ENCODE results near the gene OR6C75.
"Not testable (repeated sequence)": the region's sequence is repeated elsewhere in the genome, so short reads cannot be mapped to it uniquely, and the experiment has no call there.

The OR6C75 gene

DNA sequence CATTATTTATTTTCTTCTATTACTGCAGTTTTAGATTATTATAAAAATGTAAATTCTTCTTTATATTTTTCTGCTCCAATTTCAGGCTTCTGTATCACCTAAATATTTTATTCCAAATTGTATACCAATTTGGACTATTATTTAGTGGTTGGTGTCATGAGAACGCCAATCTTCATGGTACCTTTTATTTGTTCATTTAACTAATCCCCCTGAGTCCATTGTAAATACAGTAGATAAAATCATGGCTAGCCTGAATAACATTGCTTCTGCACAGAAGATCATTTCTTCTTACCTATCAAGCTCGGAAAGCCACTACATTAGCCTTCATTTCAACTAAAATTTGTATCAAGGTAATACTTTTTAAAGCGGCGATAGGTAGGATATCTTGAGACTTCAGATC, at the start of gene OR6C75:
Gene OR6C75 (plus strand): TSS at position 301 of the 400 bp plus-strand sequence. CDS start 2,136 bp downstream, outside the sequence.
- no peak for DNase-seq

GRCh38 chr12:55314043-55314442, 48.7 kb upstream of the OR6C75 start, which contains the start of gene OR6C1:
OR6C1 (plus strand) TSS chr12:55314343; CDS start chr12:55320600, 6,257 bp downstream.
- DNase-seq: no peak

GRCh38 chr12:55320201-55320600, 42.6 kb upstream of the OR6C75 start:
- no peak for DNase-seq

DNA sequence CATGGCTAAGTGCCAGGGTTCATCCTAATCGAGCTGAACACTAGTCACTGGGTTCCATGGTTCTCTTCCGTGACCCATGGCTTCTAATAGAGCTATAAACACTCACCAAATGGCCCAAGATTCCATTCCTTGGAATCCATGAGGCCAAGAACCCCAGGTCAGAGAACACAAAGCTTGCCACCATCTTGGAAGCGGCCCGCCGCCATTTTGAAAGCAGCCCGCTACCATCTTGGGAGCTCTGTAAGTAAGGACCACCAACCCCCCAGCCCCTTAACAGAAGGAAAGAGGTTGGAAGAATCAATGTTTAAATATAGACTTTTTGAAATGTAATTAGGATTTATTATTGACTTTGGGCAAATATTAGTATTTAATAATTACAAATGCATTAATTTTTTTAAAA, 37.0 kb upstream of the OR6C75 start:
- not testable (repeated sequence) for DNase-seq

DNA sequence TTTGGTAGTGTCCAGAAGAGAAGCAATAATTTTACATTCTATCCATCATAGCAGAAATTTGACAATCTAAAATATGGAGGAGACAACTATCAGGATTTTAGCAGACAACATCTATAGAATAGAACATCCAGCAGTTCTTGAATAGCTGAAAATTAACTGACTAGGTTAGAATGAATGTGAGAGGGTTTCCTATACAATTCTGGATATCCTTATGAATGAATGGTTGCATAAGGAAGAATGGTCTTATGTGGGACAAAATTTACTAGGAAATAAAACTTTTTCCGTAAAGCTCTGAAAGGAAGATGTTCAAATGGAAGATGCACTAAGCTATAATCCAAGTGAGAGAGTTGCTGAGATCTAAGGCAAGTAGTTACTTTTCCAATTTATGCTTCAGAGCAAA, 32.3 kb upstream of the OR6C75 start, which contains the start of gene OR6C3:
Gene OR6C3 (plus strand): TSS at position 301 of the 400 bp plus-strand sequence. CDS start 955 bp downstream, outside the sequence.
- DNase-seq: no peak

DNA sequence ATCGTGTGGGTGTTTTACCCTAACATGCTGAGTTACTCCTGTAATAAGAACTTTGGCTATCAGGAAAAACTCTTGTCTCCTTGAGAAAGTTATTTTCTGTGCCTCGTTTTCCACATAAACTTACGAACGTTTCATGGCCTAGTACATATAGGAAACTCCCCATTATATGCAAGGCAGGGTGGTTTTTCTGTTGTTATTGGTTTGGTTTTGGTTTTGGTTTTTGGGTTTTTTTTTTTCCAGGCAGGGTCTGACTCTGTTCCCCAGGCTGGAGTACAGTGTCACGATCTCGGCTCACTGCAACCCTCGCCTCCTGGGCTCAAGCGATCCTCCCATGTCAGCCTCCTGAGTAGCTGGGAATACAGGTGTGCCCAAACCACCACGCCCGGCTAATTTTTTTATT, 26.8 kb upstream of the OR6C75 start:
- no peak for DNase-seq

GRCh38 chr12:55355338-55355737, 7.4 kb upstream of the OR6C75 start:
- DNase-seq: not testable (repeated sequence)

GRCh38 chr12:55365086-55365485, 2.3 kb downstream of the OR6C75 start:
- DNase-seq: no peak

GRCh38 chr12:55372521-55372920, 9.7 kb downstream of the OR6C75 start:
- no peak for DNase-seq

GRCh38 chr12:55385891-55386290, 23.1 kb downstream of the OR6C75 start:
- no peak for DNase-seq

- no peak for DNase-seq
These were observed 29.4 kb downstream of the OR6C75 start for GRCh38 chr12:55392032-55392795.

- DNase-seq: no peak
These were observed 33.6 kb downstream of the OR6C75 start for GRCh38 chr12:55396326-55396725.

- no peak for DNase-seq
These were observed 37.5 kb downstream of the OR6C75 start, which contains the start of gene OR6C65 for GRCh38 chr12:55400229-55400628. OR6C65 (plus strand) TSS chr12:55400529; CDS start chr12:55400529, 0 bp downstream.

DNA sequence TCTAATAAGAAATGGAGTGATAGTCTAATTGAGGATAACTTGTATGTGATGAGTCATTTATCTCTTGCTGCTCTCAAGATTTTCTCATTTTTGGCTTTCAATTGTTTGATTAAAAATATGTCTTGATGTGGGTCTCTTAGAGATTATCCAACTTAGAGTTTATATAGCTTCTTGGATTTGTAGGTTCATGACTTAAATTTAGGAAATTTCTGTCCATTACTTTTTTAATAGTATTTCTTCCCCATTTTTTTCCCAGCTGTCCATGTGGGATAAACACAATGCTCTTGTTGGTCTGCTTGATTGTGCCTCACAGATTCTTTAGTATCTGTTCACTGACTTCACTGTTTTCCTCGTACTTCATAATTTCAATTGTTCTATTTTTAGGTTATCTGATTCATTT, 45.1 kb downstream of the OR6C75 start:
- no peak for DNase-seq

GRCh38 chr12:55409133-55409532, 46.4 kb downstream of the OR6C75 start:
- not testable (repeated sequence) for DNase-seq

DNA sequence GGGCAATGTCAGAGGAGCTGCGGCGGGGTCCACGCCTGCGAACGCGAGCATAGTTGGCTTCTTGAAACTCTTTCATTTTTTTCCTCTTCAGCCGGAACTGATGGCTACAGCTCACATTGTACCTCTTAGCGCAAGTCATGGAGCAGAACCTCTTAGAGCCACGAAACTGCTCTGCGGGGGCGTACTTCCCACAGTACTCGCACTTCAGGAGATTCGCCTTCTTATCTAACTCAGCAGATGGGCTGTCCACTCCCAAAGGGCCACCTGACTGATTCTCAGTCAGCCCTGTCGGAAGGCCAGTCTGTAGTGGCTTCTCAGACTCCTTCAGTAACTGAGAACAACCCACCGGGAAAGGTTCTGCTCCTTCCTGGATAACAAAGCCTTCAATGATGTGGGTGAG, 49.4 kb downstream of the OR6C75 start:
- not testable (repeated sequence) for DNase-seq

DNA sequence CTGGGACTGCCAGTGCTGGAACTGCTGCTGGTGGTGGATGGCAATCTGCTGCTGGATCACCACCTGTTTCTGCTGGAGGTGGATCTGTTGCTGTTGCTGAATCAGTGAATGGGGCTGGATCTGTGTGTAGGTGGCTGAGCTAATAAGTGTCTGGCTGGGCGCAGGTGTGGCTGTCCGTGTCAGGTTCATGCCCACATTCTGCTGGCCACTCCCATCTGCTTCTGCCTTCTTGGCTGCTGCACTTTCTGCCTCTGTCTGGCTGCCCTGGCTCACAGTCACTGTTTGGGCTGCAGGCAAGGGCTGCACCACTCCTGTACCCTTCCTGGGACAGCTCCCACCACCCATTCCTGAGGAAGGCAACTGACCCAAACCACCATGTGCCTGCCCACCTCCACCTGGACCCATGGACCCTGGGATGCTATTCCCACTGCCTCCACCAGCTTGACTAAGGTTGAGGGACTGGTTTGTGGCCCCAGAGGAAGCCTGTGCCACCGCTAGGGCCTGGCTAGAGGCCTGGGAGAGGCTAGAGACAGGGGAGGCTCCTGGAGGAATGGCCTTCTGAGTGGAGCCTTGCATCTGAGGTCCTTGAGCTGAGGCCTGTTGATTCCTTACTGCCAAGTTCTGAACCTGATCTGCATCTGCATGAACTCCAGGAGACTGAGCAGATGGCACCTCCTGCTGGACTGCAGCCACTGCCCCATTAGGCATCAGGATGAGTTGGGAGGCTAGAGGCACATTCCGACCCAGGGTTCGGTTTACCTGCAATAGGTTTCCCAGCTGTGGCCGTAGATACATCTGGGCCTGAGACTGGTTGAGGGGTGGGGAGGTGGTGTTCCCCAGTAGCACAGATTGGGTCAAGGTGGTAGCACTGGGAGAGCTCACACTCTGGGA, 51.0 kb downstream of the OR6C75 start:
- peak in 2 of 56 donors; percentile 1 to 2 for DNase-seq

- not testable (repeated sequence) for DNase-seq
These were observed 51.6 kb downstream of the OR6C75 start for GRCh38 chr12:55414396-55414823.

GRCh38 chr12:55414889-55415288, 52.1 kb downstream of the OR6C75 start:
- DNase-seq: not testable (repeated sequence)

DNA sequence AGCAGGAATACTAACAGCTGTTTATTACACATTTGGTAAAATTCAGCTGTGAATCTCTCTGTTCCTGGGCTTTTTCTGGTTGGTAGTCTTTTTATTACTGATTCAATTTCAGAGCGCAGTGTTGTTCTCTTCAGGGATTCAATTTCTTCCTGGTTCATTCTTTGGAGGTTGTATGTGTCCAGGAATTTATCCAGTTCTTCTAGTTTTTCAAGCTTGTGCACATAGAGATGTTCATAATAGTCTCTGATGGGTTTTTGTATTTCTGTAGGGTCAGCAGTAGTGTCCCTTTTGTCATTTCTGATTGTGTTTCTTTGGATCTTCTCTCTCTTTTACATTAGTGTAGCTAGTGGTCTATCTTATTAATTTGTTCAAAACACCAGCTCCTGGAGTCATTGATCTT, 54.2 kb downstream of the OR6C75 start:
- no peak for DNase-seq

All from nucleus accumbens (tissue), 56 donors.